ENCODE results near the gene VEPH1. TPM values are rescaled to one million over a fixed set of nuclear protein-coding genes. Genes with fewer than 3 reads are reported as not detected.
A peak's percentile ranks its signal among the peaks of the same experiment; 100 is the strongest.

The VEPH1 gene
- total and polyA plus RNA-seq, 2 donors from 2014 or later, result 17.8 to 29.2 TPM

- Histone ChIP-seq H3K4me1 (ENCODE audit: control insufficient read depth in 2 of 3, insufficient read depth in 2 of 3, low read depth in 1 of 3, low read length in 3 of 3) (peaks cover 0 to 2% (median 0%) of the 10 kb centered on the region in 3 donors), H3K27ac (ENCODE audit: low read depth in 2 of 2, low read length in 2 of 2) (no peak overlapping the region), H3K9ac (ENCODE audit: low read length in 3 of 3) (no peak overlapping the region), H3K9me3 (ENCODE audit: control insufficient read depth in 2 of 3, insufficient read depth in 1 of 3, low read length in 3 of 3) (no peaks in the 10 kb centered on the region), H3K27me3 (ENCODE audit: control insufficient read depth, insufficient read depth, low read length) (no peaks in the 10 kb centered on the region), H3K36me3 (ENCODE audit: control insufficient read depth in 2 of 3, insufficient read depth in 3 of 3, low read length in 3 of 3) (no peaks in the 10 kb centered on the region), H3K4me3 (ENCODE audit: low read length in 3 of 3) (no peak overlapping the region)
- intact Hi-C loops (cut with DNase I), result no loop called here
- FAIRE-seq (no peak), DNase-seq (no peak)
- TF ChIP-seq CTCF (IDR thresholded peaks at IDR 0.05; ENCODE audit: borderline replicate concordance, extremely low read depth, insufficient read depth), result no peak
Observed at GRCh38 chr3:157488144-157488543, 15.1 kb downstream of the VEPH1 start.

- FAIRE-seq, result peak; percentile 21
- TF ChIP-seq CTCF (IDR thresholded peaks at IDR 0.05; ENCODE audit: borderline replicate concordance, extremely low read depth, insufficient read depth), result no peak
Observed at GRCh38 chr3:157487339-157487738, 15.9 kb downstream of the VEPH1 start.

GRCh38 chr3:157479464-157480243, 23.6 kb downstream of the VEPH1 start:
- no peak overlapping the region for H3K4me3 ChIP-seq (ENCODE audit: low read length in 3 of 3)
- H3K27me3 ChIP-seq (ENCODE audit: control insufficient read depth, insufficient read depth, low read length), result no peaks in the 10 kb centered on the region
- no peaks in the 10 kb centered on the region for H3K36me3 ChIP-seq (ENCODE audit: control insufficient read depth in 2 of 3, insufficient read depth in 3 of 3, low read length in 3 of 3)
- H3K9me3 ChIP-seq (ENCODE audit: control insufficient read depth in 2 of 3, insufficient read depth in 1 of 3, low read length in 3 of 3), result no peaks in the 10 kb centered on the region
- DNase-seq (no peak), FAIRE-seq (no peak)
- H3K27ac ChIP-seq (ENCODE audit: low read depth in 2 of 2, low read length in 2 of 2), result no peak overlapping the region
- intact Hi-C loops (cut with DNase I), result no loop called here
- H3K4me1 ChIP-seq (ENCODE audit: control insufficient read depth in 2 of 3, insufficient read depth in 2 of 3, low read depth in 1 of 3, low read length in 3 of 3), result peaks cover 0 to 3% (median 0%) of the 10 kb centered on the region in 3 donors
- no peak overlapping the region for H3K9ac ChIP-seq (ENCODE audit: low read length in 3 of 3)
- no peak for TF ChIP-seq CTCF (IDR thresholded peaks at IDR 0.05; ENCODE audit: borderline replicate concordance, extremely low read depth, insufficient read depth)

More at GRCh38 chr3:157487339-157487738, 15.9 kb downstream of the VEPH1 start:
- DNase-seq, result no peak
- no peaks in the 10 kb centered on the region for H3K9me3 ChIP-seq (ENCODE audit: control insufficient read depth in 2 of 3, insufficient read depth in 1 of 3, low read length in 3 of 3)
- H3K4me1 ChIP-seq (ENCODE audit: control insufficient read depth in 2 of 3, insufficient read depth in 2 of 3, low read depth in 1 of 3, low read length in 3 of 3), result peaks cover 0 to 2% (median 0%) of the 10 kb centered on the region in 3 donors
- no peaks in the 10 kb centered on the region for H3K27me3 ChIP-seq (ENCODE audit: control insufficient read depth, insufficient read depth, low read length)
- no peak overlapping the region for H3K9ac ChIP-seq (ENCODE audit: low read length in 3 of 3)
- H3K36me3 ChIP-seq (ENCODE audit: control insufficient read depth in 2 of 3, insufficient read depth in 3 of 3, low read length in 3 of 3), result no peaks in the 10 kb centered on the region
- intact Hi-C loops (cut with DNase I), result no loop called here
- H3K27ac ChIP-seq (ENCODE audit: low read depth in 2 of 2, low read length in 2 of 2), result no peak overlapping the region
- no peak overlapping the region for H3K4me3 ChIP-seq (ENCODE audit: low read length in 3 of 3)

All from kidney (tissue), 14 donors.